ENCODE results near the gene TCERG1L.

Gene TCERG1L

DNA sequence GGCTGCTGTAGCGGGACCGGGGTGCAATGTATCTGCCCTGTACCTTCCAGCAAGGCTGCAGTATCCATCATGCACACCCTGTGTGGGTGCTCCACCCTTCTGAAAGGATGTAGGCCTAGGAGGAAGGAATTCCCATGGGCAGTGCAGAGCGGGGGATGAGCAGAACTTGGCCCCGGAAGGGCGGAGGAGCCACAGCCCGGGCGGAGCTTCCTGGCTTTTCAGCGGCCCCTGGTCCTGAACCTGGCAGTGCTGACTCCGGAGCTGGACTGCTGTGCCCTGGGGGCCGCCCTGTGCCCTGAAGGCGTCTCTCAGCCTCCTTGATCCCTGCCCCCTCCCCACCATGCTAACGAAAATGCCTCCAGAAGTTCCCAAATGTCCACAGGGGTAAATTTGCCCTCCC lies 175.8 kb downstream of the TCERG1L start:
- POLR2A ChIA-PET, result no interaction called here
- no peak for DNase-seq (ENCODE audit: extremely low spot score)
- TF ChIP-seq, protein P1, sequence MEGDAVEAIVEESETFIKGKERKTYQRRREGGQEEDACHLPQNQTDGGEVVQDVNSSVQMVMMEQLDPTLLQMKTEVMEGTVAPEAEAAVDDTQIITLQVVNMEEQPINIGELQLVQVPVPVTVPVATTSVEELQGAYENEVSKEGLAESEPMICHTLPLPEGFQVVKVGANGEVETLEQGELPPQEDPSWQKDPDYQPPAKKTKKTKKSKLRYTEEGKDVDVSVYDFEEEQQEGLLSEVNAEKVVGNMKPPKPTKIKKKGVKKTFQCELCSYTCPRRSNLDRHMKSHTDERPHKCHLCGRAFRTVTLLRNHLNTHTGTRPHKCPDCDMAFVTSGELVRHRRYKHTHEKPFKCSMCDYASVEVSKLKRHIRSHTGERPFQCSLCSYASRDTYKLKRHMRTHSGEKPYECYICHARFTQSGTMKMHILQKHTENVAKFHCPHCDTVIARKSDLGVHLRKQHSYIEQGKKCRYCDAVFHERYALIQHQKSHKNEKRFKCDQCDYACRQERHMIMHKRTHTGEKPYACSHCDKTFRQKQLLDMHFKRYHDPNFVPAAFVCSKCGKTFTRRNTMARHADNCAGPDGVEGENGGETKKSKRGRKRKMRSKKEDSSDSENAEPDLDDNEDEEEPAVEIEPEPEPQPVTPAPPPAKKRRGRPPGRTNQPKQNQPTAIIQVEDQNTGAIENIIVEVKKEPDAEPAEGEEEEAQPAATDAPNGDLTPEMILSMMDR (IDR thresholded peaks at IDR 0.05; ENCODE audit: control extremely low read depth, extremely low read depth, low read depth, missing control alignments), result no peak
- CTCF ChIA-PET, result no interaction called here

DNA sequence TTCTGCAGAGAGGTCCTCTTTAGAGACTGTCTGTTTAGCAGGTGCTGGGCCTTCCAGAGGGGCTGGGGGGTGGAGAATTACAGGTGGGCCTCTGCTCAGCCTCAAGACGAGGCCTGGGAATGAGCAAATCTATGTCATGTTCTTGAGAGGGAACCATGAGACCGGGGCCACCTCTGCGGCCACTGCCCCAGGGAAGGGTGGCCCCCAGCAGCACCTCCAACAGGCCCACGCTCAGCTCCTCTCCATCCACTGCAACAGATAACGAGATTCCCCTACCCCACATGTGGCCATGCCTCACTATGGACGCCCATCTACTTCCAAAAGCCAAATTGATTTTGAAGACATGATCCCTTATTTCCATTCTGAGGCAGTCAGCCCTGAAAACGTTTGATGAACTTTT lies 176.9 kb downstream of the TCERG1L start:
- ChIA-PET CTCF (no interaction called here), POLR2A (no interaction called here)
- TF ChIP-seq, protein P1 (IDR thresholded peaks at IDR 0.05; ENCODE audit: control extremely low read depth, extremely low read depth, low read depth, missing control alignments), result no peak
- no peak for DNase-seq (ENCODE audit: extremely low spot score)

DNA sequence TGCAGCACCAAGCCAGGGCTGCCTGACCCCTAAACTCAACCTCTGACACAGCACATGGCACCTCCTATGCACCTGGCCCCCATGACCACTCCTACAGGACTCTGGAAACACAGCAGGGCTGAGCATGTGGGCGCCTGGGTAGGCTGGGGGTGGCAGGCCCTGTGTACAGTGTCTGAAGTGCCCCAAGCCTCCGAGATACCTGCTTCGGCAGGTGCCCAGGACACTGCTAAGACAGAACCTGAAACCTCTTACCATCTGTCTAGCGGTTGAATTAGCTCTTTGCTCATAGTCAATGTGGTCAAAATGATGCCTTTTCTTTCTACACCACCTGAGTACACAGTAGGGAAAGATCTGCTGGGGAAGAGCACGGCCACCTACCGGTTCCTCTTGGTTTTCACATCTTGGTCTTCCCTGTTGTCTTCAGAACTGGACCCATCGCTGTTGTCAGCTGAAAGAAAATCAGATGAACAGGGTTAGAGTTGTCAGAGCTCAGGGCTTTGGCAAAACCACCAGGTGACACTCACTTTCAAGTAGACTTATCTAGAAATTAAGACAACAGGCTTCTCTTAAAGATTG lies 177.4 kb downstream of the TCERG1L start:
- ChIA-PET POLR2A (no interaction called here), CTCF (no interaction called here)
- TF ChIP-seq, protein P1 (IDR thresholded peaks at IDR 0.05; ENCODE audit: control extremely low read depth, extremely low read depth, low read depth, missing control alignments), result no peak
- no peak for DNase-seq (ENCODE audit: extremely low spot score)

DNA sequence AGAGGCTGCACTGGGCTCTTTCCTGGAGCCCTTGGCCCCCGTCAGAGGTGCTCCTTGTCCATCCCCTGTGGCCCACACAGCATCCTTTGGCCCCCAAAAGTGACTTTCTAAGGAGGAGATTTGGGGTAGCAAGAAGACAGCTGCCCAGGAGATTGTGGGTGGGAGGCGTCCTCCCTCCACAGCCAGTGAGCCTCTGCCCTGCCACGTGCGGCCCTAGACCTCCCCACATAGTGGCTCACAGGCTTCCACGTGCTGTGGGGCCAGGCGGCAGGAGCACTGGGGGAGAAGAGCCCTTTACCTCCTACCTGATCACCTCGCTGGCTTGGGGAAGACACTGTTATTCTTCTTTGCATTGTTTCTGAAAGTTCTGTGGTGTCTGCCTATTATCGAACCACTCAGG lies 178.8 kb downstream of the TCERG1L start:
- CTCF ChIA-PET, result no interaction called here

DNA sequence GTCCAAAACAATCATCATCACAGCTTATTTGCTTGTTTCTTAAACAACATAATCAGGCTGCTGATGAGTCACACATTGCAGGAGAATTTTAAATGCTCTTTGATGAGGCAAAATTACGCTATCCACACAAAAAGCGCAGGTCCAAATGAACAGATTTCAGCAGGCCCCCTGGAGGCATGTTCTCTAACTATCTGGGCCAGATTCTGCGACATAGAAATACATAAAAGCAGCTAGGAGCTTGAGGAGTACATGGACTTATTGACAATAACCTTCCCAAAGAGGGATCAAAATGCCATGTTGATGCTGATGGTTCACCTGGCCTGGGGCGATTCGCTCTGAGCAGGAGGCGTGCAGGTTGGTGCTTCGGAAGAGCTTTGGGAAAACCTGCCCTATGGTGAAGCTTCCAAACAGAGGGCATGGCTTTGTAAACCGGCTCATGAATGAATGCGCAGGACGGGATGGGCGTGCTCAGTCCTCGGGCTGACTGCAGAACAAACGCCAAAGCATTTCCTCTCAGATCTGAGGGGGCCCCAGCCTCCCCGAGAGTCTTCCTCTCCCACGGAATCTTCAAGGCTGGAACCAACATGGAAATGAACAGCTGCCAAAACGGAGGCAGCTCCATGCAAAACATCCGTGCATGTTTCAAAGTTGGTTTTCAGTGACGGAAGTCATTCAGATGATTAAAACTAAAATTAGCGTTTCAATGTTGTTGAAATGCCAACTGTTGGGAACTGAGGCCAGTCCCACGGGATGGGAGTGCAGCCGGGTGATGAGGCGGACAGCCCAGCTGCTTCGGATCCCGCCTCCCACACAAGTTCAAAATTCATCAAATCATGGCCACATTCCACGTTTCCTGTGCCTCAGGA lies 179.6 kb downstream of the TCERG1L start:
- DNase-seq (ENCODE audit: extremely low spot score), result no peak
- TF ChIP-seq, protein P1 (IDR thresholded peaks at IDR 0.05; ENCODE audit: control extremely low read depth, extremely low read depth, low read depth, missing control alignments), result no peak
- ChIA-PET CTCF (no interaction called here), POLR2A (no interaction called here)

More for the DNA sequence above, 178.8 kb downstream of the TCERG1L start:
- POLR2A ChIA-PET, result no interaction called here
- TF ChIP-seq, protein P1 (IDR thresholded peaks at IDR 0.05; ENCODE audit: control extremely low read depth, extremely low read depth, low read depth, missing control alignments), result no peak
- DNase-seq (ENCODE audit: extremely low spot score), result no peak

DNA sequence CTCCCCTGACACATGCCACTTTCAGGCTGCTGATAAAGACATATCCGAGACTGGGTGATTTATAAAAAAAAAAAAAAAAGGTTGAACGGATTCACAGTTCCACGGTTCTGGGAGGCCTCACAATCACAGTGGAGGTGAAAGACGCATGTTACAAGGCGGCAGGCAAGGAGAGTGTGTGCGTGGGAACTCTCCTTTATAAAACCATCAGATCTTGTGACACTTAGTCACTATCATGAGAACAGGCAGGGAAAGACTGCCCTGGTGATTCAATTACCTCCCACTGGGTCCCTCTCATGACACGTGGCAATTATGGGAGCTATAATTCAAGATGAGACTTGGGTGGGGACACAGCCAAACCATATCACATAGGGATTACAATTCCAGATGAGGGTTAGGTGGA lies 181.5 kb downstream of the TCERG1L start:
- TF ChIP-seq, protein P1 (IDR thresholded peaks at IDR 0.05; ENCODE audit: control extremely low read depth, extremely low read depth, low read depth, missing control alignments), result no peak
- DNase-seq (ENCODE audit: extremely low spot score), result no peak
- CTCF ChIA-PET, result no interaction called here
- POLR2A ChIA-PET, result no interaction called here
